ENCODE results near the gene SPTY2D1.
A peak's percentile ranks its signal among the peaks of the same experiment; 100 is the strongest.
"Not testable (repeated sequence)": the region's sequence is repeated elsewhere in the genome, so short reads cannot be mapped to it uniquely, and the experiment has no call there.

SPTY2D1 gene

GRCh38 chr11:18617688-18618341 lies 16.3 kb downstream of the SPTY2D1 start:
- no peak for DNase-seq

- no peak for DNase-seq
Measured at GRCh38 chr11:18615628-18616392, 18.3 kb downstream of the SPTY2D1 start.

DNA sequence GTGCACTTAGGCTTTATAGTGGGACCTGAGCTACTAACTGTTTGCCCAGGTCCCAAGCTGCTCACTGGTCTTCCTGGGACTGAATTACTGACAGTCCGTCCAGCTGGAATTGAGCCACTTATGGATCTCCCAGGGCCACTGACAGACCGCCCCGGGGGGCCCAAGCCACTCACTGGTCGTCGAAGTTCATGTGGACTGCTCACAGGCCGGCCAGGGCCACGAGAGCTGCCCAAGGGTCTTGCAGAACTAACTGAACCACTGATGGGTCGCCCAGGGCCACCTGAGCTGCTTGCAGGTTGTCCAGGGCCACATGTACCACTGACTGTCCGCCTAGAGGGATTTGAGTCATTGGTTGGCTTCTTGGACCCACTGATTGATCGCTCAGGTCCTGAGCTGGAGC lies 19.5 kb downstream of the SPTY2D1 start:
- DNase-seq: no peak

GRCh38 chr11:18612394-18612793 lies 21.7 kb downstream of the SPTY2D1 start:
- no peak for DNase-seq

- DNase-seq: no peak
Measured at GRCh38 chr11:18611196-18611595, 22.9 kb downstream of the SPTY2D1 start.

- DNase-seq: no peak
Measured at GRCh38 chr11:18608376-18608775, 25.8 kb downstream of the SPTY2D1 start.

DNA sequence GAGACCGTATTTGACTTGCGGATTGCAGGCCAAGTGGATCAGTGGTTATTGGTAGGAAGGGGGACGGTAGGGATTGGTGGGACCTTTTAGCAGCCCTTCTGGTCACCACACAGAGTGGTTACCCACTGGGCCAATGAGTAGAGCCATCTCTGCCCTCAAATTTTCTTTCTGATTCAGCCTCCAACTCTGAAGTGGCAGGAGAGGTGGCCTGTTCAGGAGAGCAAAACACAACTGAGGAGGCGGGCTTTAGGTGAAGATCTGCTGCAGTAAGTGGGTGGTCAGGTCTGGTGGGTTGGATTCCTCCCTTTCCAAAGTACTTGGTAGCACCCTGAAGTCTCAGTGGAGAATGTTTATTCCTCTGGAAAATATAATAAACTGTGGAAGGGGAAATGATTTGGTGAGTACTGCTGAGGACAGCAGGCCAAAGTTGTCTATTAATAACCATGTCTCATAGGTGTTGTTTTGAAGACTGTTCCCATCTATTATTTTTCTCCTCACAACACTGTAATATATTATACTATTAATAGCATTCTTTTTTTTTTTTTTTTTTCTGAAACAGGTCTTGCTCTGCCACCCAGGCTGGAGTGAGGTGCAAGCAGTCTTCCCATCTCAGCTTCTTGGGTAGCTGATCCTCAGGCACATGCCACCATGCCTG lies 33.1 kb downstream of the SPTY2D1 start:
- no peak for DNase-seq

GRCh38 chr11:18599739-18600230 lies 34.4 kb downstream of the SPTY2D1 start, which contains the start of gene MISFA:
TSS of gene MISFA (plus strand) at chr11:18599789. CDS start at chr11:18599929, 140 bp downstream.
- DNase-seq: no peak

DNA sequence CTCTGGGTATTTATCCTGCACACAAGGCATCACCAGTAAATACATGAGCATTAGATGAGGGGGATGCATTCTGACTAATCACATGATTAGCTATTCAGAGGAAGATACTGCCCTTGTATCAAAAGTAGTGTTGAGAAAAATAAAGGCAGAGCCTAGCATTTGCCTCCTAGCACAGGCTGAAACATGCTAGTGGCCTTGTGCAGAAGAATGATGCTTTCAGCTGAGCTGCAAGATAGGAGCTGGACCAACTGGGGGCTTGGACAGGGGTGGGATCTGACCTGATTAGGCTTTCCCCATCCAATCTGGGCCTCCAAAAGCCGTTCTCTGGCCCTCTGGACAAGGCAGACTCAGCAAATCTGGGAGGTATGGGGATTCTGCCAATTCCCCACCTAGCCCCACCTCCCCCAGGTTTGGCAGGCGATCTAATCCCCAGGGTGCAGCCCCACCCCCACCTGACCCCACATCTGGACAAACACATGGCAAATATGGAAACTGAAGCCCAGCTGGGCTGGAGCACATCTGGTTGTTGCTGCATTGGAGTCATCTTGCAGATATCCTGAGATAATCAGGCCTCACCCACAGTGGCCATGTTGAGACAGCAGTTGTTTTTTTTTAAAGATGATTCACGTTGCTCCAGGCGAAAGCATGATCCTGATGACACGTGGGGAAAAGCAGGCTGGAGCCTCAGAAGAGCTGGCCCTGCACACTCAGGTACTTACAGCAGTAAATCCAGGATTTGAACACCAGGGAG lies 39.0 kb downstream of the SPTY2D1 start:
- no peak for DNase-seq

- not testable (repeated sequence) for DNase-seq
Measured at GRCh38 chr11:18594088-18594487, 40.1 kb downstream of the SPTY2D1 start.

GRCh38 chr11:18590571-18590970 lies 43.6 kb downstream of the SPTY2D1 start:
- DNase-seq: no peak

- peak; percentile 41 to 44 for DNase-seq
Measured at GRCh38 chr11:18588297-18589252, 45.6 kb downstream of the SPTY2D1 start, which contains the start of gene UEVLD. TSS of gene UEVLD (minus strand) at chr11:18588734. CDS start at chr11:18588654, 80 bp downstream.

- DNase-seq: no peak
Measured at GRCh38 chr11:18581825-18582224, 52.3 kb downstream of the SPTY2D1 start.

DNA sequence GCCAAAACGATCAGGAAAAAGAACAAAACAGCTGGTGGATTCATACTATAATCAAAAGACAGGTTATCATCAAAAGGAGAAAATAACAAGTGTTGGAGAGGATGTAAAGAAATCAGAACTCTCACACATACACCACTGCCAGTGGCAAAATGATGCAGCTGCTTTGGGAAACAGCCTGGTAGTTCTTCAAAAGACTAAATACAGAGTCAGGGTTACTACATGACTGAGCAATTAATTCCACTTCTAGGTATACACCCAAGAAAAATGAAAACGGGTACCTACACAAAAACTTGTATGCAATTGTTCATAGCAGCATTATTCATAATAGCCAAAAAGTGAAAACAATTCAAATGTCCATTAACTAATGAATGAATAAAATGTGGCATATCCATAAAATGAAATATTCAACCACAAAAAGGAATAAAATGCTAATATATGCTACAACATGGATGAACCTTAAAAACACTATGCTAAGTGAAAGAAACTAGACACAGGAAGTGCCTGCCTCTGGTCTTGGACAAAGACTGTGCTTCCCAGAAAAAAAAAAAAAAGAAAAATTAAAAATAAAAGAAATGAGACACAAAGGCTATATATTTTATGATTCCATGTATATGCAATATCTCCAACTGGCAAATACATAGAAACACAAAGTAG lies 53.9 kb downstream of the SPTY2D1 start:
- DNase-seq: no peak

DNA sequence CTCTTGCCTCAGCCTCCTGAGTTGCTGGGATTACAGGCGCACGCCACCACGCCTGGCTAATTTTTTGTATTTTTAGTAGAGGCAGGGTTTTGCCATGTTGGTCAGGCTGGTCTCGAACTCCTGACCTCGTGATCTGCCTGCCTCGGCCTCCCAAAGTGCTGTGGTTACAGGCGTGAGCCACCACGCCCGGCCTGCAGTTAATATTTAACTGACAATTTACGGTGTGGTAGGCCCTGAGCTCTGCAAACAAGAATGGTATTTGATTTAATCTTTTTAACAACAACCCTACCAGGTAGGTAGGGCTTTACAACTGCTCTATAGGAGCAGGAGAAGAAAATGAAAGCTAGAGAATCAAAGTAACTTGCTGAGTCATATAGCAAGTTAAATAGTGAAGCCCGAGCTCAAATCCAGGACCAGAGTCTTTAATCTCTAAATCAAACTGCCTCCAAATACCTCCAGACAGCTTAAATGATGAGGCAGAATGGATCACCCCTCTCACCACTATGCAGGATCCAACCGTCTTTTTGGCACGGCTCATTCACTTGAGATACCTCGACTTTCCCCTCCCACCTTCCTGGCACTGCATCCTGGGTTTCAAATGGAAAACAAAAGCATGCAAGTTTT lies 55.1 kb downstream of the SPTY2D1 start:
- no peak for DNase-seq

DNA sequence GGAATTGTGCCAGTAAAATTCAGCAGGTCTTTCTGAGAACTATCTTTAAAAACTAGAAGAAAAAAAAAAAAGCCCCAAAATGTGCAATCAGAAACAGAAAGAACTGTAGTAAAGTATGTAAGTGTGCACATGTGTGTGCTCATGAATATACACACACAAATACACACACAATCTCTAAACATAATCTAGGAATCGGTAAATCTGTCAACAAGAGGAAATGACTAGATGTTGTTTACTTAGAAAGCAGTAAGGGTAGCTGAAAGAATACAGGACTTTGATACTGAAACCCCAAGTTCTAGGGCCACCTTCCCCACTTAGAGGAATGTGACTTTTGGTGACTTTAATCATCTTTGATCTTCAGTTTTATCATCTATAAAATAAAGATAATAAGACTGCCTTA lies 58.8 kb downstream of the SPTY2D1 start:
- DNase-seq: no peak

DNA sequence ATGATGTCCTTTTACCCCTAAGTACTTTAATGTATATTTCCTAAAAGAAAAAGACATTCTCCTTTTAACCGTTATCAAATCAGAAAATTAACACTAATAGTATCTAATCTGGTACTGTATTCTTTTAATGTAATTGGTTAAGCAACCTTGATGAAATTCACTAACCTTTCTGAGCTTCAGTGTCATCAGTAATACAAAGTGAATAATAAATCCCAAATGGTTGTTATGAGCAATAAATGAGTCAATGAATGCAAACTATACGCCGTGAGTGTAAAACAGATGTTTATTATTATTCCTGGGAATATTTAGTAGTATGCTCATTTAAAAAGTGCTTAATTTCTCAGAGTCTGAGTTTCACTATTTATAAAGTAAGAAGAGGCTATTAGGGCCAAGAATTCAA lies 67.1 kb downstream of the SPTY2D1 start:
- no peak for DNase-seq

GRCh38 chr11:18566406-18566805 lies 67.7 kb downstream of the SPTY2D1 start:
- no peak for DNase-seq

GRCh38 chr11:18564149-18564548 lies 70.0 kb downstream of the SPTY2D1 start:
- no peak for DNase-seq

DNA sequence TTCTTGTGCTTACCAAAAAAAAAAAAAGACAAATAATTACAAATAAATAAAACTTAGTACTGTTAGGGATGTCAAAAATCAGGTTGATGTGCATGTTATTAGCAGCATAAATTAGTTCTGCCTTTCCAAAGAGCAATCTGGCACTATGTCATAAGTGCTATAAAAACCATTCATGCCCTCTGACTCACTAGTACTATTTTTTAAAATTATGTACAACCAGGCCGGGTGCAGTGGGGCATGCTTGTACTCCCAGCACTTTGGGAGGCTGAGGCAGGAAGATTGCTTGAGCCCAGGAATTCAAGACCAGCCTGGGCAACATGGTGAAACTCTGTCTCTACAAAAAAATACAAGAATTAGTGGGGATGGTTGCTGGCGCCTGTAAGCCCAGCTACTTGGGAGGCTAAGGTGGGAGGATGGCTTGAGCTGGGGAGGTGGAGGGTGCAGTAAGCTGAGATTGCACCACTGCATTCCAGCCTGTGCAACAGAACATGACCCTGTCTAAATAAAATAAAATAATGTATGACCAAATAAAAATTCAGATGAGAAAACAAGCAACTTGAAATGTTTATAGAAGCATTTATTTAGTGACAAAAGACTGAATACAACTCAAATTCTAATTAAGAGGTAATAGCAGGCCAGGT lies 70.9 kb downstream of the SPTY2D1 start:
- DNase-seq: no peak

All from activated CD4-positive, alpha-beta T cell treated with anti-CD3 and anti-CD28 coated beads, Interleukin-2, amount 50 U/mL, for 4 hours (primary cell).